GM21423 (cell line): Measurements from ENCODE around the gene FERMT1.
"Not testable (repeated sequence)": the region's sequence is repeated elsewhere in the genome, so short reads cannot be mapped to it uniquely, and the experiment has no call there.

ENCODE experiments used
- ATAC-seq: cut with Tn5 transposase; IDR thresholded peaks from one replicate; pipeline ENCODE4 v1.9.1; 2021; ENCODE audit warnings: mild to moderate bottlenecking, moderate library complexity; ENCODE audit not compliant: unreplicated experiment

The FERMT1 gene

DNA sequence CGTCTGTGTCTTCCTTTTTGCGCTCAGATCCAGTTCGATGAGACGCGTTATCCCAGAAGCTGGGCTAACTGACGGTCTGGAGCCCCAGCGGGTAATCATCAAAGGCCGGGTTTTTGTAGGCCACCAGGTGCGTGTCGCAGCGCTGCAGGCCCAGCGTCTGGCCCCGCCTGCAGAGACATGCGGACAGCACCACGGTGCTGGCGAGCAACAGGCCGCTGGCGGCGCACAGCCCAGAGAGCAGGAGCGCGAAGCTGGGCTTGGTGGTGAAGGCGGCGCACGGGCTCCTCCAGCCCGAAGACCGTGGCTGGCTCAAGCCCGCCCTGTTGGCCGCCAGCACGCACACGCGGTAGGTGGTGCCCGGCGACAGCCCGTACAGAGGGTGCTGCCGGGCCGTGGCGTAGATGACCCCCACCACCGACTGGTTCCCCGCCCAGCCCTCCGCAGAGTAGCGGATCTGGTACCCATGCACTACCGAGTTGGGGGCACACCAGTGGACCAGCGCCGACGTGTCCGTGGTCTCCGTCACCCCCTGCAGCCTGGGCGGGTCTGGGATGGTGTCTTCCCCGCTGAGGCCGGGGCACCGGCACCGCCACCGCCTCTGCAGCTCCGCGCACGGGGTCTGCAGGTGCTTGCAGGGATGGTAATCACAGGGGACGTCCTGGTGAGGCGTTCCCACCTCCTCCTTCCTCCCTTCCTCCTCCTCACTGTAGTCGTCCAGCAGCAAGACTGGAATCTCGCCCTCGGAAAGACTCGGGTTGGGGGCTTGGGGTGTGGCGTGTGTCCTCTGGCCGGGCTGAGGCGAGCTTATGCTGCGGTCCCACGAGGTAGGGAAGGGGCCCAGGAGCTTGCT is 81.6 kb downstream of the FERMT1 start:
- ATAC-seq: no peak

DNA sequence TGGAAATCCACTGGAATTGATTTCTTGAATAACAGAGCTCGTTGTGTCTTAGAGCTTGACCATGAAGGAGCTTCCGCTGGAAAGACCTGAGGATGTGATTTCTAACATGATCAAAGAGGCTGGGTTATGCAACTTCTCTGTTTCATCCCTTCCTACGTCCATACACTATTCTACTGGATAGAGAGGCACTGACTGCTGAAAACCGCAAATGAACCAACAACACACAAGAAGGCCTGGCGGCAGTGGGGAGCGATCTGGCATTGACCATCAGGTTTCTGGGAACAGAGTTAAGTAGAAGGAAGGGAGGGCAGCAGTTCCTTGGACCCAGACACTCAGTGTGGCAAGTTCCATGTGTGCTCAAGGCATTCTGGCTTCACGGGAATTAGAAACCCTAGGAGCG is 82.3 kb downstream of the FERMT1 start:
- ATAC-seq: no peak

DNA sequence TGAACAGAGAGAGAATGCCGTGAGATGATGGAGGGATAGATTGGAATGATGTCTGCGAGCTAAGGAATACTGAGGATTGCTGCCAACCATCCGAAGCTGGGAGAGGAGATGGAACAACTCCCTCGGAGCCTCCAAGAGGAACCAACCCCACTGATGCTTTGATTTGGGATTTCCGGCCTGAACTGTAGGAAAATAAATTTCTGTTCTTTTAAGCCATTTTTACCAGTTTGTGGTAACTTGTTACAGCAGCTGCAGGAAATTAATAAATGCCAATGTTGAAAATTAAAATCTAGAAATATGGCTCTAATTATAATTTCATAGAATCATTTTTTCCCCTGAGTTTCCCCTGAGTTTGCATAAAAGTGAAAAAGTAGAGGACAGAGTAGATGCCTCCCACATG is 83.1 kb downstream of the FERMT1 start:
- ATAC-seq: no peak

DNA sequence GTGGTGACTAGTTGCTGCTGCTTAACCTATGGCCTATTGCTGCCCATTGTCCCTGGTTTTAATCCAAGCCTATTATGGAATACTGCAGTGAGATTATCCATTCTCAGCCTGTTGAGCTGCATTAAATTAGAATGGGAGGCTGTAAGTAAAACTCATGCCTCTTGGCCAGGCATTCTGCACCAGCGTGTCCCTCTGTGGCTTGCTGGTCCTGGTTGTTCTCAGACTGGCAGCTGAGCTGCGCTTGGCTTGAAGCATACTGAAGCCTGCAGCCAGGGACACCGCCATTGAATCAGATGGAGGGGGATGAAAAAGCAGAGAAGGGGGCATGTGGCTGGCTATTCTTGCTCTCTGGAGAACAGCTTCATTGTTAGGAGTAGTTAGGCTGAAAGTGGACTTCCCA is 84.6 kb downstream of the FERMT1 start:
- ATAC-seq: no peak

DNA sequence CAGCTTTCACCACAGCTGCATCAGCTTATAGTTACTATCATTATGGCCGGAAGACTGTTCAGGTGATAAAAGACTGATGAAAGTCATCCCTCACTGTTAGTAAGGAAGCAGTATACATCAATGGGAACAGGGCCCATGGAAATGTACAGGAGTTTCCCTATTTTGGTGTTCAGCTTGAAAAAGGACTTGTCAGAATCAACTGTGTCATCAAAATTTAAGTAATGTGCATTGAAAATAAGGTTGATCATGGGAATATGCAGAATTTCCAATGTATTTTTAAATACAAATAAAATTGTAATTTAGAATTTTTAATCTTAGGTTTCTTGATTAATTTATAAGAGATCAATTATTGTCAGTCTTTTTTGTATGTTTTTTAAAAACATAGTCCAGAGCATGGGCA is 85.7 kb downstream of the FERMT1 start:
- ATAC-seq: no peak

DNA sequence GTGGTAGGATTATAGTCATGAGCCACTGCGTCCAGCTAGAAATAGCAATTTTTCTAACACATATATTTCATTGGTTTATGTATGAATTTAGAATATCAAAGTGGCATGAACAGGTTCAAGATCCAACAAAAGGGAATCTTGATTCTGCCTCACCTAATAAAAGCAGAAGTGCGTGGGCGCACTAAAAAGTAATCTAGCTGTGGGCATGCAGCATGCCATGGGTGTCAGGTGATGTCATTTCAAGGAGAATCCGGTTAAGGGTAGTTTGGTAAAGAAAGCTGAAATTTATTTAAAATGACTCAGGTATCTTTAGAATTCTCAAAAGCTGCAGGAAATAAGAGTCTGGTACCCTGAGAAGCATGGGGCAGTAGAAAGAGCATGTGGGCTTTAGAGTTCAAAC is 86.6 kb downstream of the FERMT1 start:
- no peak for ATAC-seq

DNA sequence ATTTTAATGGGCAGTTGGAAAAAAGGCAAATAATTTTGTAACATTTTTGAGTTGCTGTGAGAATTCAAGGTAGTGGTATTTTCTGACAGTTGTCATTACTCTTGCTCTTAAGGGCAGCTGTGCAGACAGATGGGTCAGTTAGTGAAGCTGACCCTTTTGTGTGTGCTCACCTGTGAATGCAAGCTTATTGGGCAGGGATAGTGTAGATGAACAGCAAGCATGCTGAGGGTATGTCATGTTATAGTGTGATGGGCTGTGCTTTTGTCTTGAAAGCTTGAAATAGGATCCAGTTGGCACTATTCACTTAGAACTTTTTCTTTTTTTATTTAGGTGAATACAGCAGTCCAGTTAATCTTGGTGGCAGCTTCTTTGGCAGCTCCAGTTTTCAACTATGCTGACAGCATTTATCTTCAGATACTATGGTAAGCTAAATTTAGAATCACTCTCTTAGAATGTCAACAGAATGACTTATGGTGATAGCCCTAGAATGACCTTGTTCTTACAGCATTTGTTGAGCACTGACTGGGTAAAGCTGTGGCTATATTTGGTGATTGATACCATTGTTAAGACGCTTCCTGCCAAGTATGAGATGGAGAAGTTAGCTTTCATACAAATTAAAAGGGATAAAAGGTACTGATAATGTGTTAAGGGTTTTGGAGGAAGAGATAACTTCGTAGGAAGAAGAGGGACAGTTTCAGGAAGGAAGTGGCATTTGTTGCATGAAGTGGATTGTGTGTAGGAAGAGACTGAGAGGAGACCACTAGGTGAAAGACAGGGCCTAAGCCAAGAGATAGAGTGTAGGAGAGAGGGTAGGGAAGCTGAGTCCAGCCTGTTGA is 88.5 kb downstream of the FERMT1 start:
- no peak for ATAC-seq

DNA sequence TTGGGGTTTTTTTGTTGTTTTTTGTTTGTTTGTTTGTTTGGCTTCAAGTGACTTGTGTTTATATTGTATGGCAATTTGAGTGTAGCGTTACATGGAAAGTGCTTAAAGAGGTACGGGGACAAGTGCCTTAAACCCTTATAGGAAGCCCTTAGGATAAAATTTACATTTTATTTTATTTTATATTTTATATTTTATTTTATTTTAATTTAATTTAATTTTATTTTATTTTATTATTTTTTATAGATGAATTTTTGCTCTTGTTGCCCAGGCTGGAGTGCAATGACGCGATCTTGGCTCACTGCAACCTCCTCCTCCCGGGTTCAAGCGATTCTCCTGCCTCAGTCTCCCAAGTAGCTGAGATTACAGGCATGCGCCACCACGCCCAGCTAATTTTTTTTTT is 89.9 kb downstream of the FERMT1 start:
- not testable (repeated sequence) for ATAC-seq

DNA sequence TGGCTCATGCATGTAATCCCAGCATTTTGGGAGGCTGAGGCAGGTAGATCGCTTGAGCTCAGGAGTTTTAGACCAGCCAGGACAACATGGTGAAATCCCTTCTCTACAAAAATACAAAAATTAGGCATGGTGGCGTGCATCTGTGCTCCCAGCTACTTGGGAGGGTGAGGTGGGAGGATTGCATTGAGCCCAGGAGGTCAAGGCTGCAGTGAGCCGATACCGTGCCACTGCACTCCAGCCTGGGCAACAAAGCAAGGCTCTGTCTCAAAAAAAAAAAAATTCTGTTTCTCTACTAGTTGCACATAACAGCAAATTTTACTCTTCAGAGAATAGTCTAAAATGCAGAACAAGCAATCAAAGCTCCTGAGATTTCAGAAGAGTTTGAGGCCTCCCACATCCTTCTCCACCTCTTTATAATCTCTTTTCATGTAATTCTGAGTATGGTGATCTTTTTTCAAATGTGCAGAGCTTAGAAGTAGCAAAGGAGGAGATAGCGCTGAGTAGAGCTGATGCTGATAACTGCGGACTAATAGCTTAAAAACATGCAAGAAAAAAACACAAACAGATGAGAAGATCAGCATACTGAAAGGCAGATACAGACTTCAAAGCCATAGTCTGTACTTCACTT is 92.3 kb downstream of the FERMT1 start:
- no peak for ATAC-seq

DNA sequence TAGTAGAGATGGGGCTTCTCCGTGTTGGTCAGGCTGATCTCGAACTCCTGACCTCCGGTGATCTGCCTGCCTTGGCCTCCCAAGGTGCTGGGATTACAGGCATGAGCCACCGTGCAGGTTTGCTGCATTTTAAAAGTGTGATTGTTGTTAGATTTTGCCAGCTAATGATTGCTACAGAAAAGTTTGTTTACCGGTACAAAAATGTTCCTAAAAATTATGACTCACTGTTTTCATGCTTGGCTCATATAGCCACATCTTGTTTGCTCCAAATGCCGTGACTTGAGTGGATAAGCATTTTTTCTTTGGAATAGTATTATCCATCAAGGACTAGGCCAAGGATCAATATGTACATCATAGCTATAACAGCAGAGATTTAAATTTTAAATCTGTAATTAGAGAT is 93.3 kb downstream of the FERMT1 start:
- no peak for ATAC-seq

DNA sequence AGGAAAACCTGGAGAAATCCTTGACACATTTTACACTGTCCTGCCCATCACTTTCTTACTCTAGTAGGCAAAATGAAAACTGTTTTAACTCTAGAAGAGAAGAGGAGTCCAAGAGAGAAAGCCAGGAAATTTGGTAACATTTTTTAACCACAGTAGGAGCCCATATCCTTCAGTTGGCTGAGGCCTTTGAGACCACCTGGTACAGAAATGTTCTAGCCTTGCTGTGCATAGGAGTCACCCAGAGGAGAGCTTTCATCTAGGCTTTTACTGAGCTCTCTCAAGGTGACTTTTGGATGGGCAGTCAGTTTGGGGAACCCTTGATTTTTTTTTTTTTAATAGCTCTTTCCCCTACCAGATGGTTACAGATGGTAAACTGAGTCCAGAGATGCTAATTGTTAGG is 94.0 kb downstream of the FERMT1 start:
- ATAC-seq: no peak

DNA sequence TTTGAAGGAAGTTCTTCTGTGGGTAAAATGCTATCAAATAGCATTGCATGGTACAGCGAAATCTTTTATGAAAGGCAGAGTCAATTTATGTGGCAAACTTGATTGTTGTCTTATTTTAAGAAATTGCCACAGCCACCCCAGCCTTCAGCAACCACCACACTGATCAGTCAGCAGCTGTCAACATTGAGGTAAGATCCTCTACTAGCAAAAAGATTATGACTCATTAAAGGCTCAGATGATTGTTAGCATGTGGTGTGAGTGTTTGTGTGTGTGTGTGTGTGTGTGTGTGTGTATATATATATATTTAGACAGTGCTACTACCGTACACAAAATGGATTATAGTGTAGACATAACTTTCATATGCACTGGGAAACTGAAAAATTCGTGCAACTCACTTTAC is 96.8 kb downstream of the FERMT1 start:
- ATAC-seq: no peak
